ENCODE measurements around the gene ERMARD. TPM values are rescaled to one million over a fixed set of nuclear protein-coding genes. Genes with fewer than 3 reads are reported as not detected.

ERMARD gene
- total RNA-seq, 2 experiments from 2014 or later: 28.7 to 33.0 TPM

DNA sequence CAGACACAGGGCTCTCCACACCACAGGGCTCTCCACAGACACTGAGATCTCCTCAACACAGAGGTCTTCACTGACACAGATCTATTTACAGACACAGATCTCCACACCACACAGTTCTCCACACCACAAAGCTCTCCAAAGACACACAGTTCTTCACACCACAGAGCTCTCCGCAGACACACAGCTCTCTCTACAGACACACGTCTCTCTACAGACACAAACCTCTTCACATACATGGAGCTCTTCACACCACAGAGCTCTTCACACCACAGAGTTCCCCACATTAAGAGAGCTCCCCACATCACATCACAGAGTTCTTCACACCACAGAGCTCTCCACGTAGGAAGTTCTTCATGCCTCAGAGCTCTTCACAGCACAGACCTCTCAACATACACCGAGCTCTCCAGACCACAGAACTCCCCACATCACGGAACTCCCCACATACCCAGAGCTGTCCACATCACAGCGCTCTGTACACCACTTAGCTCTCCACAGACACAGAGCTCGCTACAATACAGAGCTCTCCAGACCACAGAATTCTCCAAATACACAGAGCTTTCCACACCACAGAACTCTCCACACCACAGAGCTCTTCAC, 53.9 kb downstream of the ERMARD start:
- CTCF ChIA-PET: interaction anchor here (1.0 to 8.2 kb wide), 4 partner anchors 16 to 712 kb away, joined by 3 to 98 read pairs (median 22); no protein-coding TSS in a partner anchor
- H3K4me1 Mint-ChIP-seq (ENCODE audit: low read depth): peaks cover 52% of the 10 kb centered on the region
- H3K36me3 Mint-ChIP-seq (ENCODE audit: low read depth): no peaks in the 10 kb centered on the region
- peaks cover 5% of the 10 kb centered on the region for H3K9me3 Mint-ChIP-seq (ENCODE audit: insufficient read depth)
- DNase-seq (peak; percentile 23), ATAC-seq (peak; percentile 16)
- H3K4me3 Mint-ChIP-seq: no peak overlapping the region
- H3K27me3 Mint-ChIP-seq (ENCODE audit: low read depth): peaks cover 49% of the 10 kb centered on the region
- no peak overlapping the region for H3K27ac Mint-ChIP-seq
- POLR2A ChIA-PET: no interaction called here

DNA sequence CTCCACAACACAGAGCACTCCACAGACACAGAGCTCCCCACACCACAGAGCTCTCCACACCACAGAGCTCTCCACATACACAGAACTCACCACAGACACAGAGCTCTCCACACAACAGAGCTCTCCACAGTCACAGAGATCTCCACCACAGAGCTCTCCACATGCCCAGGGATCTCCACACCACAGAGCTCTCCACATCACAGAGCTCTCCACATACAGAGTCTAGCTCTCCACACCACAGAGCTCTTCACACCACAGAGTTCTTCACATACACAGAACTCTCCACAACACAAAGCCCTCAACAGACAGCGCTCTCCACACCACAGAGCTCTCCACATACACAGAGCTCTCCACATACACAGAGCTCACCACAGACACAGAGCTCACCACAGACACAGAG, 55.3 kb downstream of the ERMARD start:
- POLR2A ChIA-PET: no interaction called here
- peaks cover 53% of the 10 kb centered on the region for H3K27me3 Mint-ChIP-seq (ENCODE audit: low read depth)
- H3K27ac Mint-ChIP-seq: no peak overlapping the region
- peaks cover 52% of the 10 kb centered on the region for H3K4me1 Mint-ChIP-seq (ENCODE audit: low read depth)
- CTCF ChIA-PET: interaction anchor here (0.6 to 8.2 kb wide), 6 partner anchors 12 to 711 kb away, joined by 3 to 98 read pairs (median 4); no protein-coding TSS in a partner anchor
- H3K4me3 Mint-ChIP-seq: no peak overlapping the region
- no peak for ATAC-seq
- DNase-seq: peak; percentile 29
- peaks cover 5% of the 10 kb centered on the region for H3K9me3 Mint-ChIP-seq (ENCODE audit: insufficient read depth)
- H3K36me3 Mint-ChIP-seq (ENCODE audit: low read depth): no peaks in the 10 kb centered on the region

DNA sequence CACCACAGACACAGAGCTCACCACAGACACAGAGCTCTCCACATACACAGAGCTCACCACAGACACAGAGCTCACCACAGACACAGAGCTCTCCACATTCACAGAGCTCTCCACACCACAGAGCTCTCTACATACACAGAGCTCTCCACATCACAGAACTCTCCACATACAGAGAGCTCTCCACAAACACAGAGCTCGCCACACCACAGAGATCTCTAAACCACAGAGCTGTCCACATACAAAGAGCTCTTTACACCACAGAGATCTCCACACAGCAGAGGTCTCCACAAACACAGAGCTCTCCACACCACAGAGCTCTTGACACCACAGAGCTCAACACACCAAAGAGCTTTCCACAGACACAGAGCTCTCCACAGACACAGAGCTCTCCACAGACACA, 55.8 kb downstream of the ERMARD start:
- no peak overlapping the region for H3K27ac Mint-ChIP-seq
- H3K4me1 Mint-ChIP-seq (ENCODE audit: low read depth): peaks cover 52% of the 10 kb centered on the region
- no peak overlapping the region for H3K4me3 Mint-ChIP-seq
- peaks cover 55% of the 10 kb centered on the region for H3K27me3 Mint-ChIP-seq (ENCODE audit: low read depth)
- ATAC-seq (no peak), DNase-seq (peak; percentile 20)
- CTCF ChIA-PET: interaction anchor here (1.1 to 8.2 kb wide), 3 partner anchors 18 to 710 kb away, joined by 3 to 98 read pairs (median 4); no protein-coding TSS in a partner anchor
- POLR2A ChIA-PET: no interaction called here
- H3K36me3 Mint-ChIP-seq (ENCODE audit: low read depth): no peaks in the 10 kb centered on the region
- H3K9me3 Mint-ChIP-seq (ENCODE audit: insufficient read depth): peaks cover 5% of the 10 kb centered on the region

DNA sequence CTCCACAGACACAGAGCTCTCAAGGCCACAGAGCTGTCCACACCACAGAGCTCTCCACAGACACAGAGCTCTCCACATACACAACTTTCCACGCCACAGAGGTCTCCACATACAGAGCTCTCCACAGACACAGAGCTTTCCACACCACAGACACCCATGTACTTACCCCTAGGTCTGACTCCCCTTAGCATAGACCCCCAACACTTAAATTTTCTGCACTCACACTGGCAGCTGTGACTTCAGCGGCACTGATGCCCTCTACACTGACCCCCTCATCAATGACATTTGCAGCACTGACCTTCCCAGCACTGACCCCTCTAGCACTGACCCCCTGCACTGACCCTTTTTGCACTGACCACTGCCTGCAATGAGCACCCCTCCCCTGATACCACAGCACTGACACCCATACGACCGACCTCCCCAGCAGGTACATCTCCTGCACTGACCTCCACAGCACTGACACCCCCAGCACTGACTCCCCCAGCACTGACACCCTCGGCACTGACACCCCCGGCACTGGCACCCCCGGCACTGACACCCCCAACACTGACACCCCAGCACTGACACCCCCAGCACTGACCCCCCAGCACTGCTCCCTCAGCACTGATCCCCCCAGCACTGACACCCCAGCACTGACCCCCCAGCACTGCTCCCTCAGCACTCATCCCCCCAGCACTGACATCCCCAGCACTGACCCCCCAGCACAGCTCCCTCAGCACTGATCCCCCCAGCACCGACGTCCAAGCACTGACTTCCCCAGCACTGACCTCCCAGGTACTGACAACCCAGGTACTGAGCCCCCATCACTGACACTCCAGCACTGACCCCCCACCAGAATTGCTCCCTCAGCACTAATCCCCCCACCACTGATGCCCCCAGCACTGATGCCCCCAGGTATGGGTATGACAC, 56.5 kb downstream of the ERMARD start:
- POLR2A ChIA-PET: no interaction called here
- ATAC-seq (no peak), DNase-seq (peak; percentile 14)
- H3K27me3 Mint-ChIP-seq (ENCODE audit: low read depth): peaks cover 54% of the 10 kb centered on the region
- CTCF ChIA-PET: interaction anchor here (8.2 kb wide), 1 partner anchor 19 kb away, joined by 98 read pairs; no protein-coding TSS in a partner anchor
- no peaks in the 10 kb centered on the region for H3K36me3 Mint-ChIP-seq (ENCODE audit: low read depth)
- peaks cover 50% of the 10 kb centered on the region for H3K4me1 Mint-ChIP-seq (ENCODE audit: low read depth)
- no peak overlapping the region for H3K4me3 Mint-ChIP-seq
- H3K27ac Mint-ChIP-seq: no peak overlapping the region
- peaks cover 5% of the 10 kb centered on the region for H3K9me3 Mint-ChIP-seq (ENCODE audit: insufficient read depth)

DNA sequence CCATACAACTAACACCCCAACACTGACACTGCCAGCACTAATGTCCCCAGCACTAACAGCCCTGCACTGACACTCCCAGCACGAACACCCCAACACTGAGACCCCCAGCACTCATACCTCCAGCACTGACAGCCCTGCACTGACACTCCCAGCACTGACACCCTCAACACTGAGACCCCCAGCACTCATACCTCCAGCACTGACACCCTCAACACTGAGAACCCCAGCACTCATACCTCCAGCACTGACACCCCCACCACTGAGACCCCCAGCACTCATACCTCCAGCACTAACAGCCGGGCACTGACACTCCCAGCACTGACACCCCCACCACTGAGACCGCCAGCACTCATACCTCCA, 57.2 kb downstream of the ERMARD start:
- Mint-ChIP-seq H3K27me3 (ENCODE audit: low read depth) (peaks cover 59% of the 10 kb centered on the region), H3K9me3 (ENCODE audit: insufficient read depth) (peaks cover 5% of the 10 kb centered on the region), H3K4me1 (ENCODE audit: low read depth) (peaks cover 43% of the 10 kb centered on the region), H3K4me3 (no peak overlapping the region), H3K27ac (no peak overlapping the region), H3K36me3 (ENCODE audit: low read depth) (no peaks in the 10 kb centered on the region)
- ATAC-seq (no peak), DNase-seq (no peak)
- ChIA-PET CTCF (no interaction called here), POLR2A (no interaction called here)

DNA sequence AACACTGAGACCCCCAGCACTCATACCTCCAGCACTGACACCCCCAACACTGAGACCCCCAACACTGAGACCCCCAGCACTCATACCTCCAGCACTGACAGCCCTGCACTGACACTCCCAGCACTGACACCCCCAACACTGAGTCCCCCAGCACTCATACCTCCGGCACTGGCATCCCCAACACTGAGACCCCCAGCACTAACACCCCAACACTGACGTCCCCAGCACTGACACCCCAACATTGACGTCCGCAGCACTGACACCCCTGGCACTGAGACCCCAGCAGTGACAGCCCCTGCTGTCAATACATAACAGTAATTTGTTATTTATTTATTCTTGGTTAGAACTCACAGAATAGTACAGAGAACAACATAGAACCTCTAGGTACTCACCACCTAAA, 58.0 kb downstream of the ERMARD start:
- peak; percentile 12 for DNase-seq

DNA sequence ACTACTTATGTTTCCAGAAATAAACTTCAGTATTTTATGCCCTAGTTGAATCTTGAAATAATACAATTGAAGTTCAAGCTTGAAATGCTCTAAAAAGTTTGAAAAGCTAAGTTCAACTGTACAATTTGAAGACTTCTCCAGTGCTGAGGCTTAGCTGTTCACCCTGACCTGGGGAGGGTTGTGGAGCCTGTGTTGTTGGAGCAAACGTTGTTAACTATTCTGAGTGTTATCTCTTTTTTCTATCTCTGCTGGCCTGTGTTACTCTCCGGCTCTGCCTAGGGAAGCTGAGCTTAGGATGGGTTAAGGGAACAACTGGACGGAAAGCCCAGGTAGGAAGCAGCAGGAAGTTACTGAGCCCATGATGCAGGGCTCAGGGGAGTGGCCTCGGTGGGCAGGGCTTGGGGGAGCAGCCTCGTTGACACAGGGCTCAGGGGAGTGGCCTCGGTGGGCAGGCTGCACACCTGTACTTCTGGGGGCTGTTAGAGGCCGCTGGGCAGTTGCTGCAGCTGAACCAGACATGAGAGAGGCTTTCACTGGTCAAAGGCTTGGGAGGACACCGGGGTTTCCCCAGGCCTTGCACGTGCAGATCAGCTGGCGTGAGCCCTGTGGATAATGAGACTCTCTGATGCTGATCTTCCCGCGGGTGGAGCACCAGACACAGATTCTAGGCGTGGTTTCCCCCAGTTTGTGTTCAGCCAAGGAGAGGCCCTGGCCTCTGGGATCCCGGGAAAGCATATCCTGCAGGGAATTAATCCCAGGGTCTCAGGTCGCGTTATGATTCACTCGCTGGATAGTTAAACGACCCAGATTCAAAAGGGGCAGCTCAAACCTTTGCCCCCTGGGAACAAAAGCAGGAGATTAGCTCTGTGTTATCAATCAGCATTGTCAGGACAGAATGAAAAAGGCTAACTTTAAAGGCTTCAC, 58.9 kb downstream of the ERMARD start:
- H3K4me1 Mint-ChIP-seq (ENCODE audit: low read depth): peaks cover 26% of the 10 kb centered on the region
- ChIA-PET CTCF (interaction anchor here (1.2 kb wide), 1 partner anchor 21 kb away, joined by 3 read pairs; no protein-coding TSS in a partner anchor), POLR2A (no interaction called here)
- no peaks in the 10 kb centered on the region for H3K36me3 Mint-ChIP-seq (ENCODE audit: low read depth)
- H3K27me3 Mint-ChIP-seq (ENCODE audit: low read depth): peaks cover 49% of the 10 kb centered on the region
- DNase-seq (peak; percentile 20), ATAC-seq (no peak)
- no peak overlapping the region for H3K4me3 Mint-ChIP-seq
- peaks cover 5% of the 10 kb centered on the region for H3K9me3 Mint-ChIP-seq (ENCODE audit: insufficient read depth)
- no peak overlapping the region for H3K27ac Mint-ChIP-seq

More for the DNA sequence above, 58.0 kb downstream of the ERMARD start:
- ChIA-PET CTCF (no interaction called here), POLR2A (no interaction called here)
- no peak for ATAC-seq
- Mint-ChIP-seq H3K27ac (no peak overlapping the region), H3K4me3 (no peak overlapping the region), H3K27me3 (ENCODE audit: low read depth) (peaks cover 52% of the 10 kb centered on the region), H3K4me1 (ENCODE audit: low read depth) (peaks cover 36% of the 10 kb centered on the region), H3K9me3 (ENCODE audit: insufficient read depth) (peaks cover 5% of the 10 kb centered on the region), H3K36me3 (ENCODE audit: low read depth) (no peaks in the 10 kb centered on the region)

DNA sequence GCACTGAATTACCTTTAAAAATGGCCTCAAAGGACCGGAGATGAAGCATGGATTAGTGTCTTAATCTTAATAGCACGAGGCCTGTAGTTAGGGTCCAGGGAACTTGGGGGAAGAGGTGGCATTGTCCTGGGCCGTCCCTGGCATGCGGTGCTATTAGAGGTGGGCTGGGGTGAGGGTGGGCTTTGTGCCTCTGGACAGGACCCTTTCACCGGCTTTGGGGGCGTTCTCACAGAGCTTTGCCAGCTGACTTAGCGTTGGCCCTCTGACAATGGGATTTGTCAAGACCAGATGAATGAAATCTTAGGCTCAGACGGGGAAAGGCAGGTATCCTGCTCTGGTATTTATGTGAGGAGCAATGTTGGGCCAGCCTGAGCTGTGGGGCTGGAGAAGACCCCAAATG, 59.6 kb downstream of the ERMARD start:
- peaks cover 19% of the 10 kb centered on the region for H3K4me1 Mint-ChIP-seq (ENCODE audit: low read depth)
- no peak overlapping the region for H3K27ac Mint-ChIP-seq
- H3K27me3 Mint-ChIP-seq (ENCODE audit: low read depth): peaks cover 49% of the 10 kb centered on the region
- H3K36me3 Mint-ChIP-seq (ENCODE audit: low read depth): no peaks in the 10 kb centered on the region
- no peak overlapping the region for H3K4me3 Mint-ChIP-seq
- H3K9me3 Mint-ChIP-seq (ENCODE audit: insufficient read depth): peaks cover 5% of the 10 kb centered on the region
- ChIA-PET CTCF (interaction anchor here (1.2 kb wide), 1 partner anchor 21 kb away, joined by 3 read pairs; no protein-coding TSS in a partner anchor), POLR2A (no interaction called here)
- ATAC-seq: no peak
- no peak for DNase-seq

DNA sequence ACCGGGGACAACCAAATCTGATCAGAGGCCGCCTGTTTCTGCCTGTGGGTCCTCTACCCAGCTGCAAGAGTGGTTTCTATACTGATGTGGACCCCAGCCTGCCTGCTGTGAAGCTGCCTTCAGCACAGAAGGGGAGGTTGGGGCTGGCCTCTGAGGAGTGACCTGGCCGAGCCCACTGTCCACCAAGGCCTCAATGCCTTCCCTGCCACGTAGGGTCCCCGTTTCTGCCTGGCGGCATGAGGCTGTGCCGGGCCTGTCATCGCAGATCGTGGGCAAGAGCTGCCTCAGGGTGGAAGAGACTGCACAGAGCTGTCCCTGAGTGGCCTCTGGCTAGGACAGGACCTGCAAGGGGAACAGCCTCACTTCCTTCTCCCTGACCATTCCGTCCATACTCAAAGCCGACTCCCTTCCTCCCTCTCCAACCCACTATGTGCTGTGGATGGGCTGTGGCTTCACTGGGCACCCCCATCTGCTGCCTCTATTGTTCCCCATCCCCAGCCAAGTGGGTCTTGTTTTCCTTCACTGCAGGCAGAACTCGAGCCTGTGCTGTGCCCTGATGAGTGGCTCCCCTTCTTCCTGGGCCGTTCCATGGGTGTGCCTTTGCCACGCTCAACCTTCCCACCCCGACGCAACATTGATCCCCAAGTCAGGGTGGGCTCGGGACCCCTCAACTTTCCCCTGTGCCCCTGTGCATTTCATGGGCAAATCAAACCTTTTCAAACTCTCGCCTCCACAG, 60.3 kb downstream of the ERMARD start:
- H3K4me3 Mint-ChIP-seq: no peak overlapping the region

DNA sequence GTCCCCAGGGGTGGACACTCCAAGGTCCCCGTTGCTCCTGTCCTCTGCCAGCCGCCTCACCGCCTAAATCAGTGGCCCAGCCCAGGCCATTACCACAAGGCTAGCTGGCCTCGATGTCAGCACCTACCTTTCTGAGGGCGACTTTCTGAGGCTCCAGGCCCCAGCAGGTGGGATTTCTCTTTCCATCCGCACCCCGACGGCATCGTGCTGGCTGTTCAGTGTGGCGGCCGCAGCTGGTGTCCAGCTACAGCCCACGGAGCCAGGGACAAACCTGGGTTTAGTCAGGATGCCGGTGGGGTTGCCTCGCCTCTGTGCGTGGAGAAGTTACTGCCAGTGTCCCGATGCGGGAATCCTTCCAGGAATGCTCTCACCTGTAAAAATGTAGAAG, 60.8 kb downstream of the ERMARD start:
- H3K4me3 Mint-ChIP-seq: no peak overlapping the region
- DNase-seq (no peak), ATAC-seq (no peak)
- no peaks in the 10 kb centered on the region for H3K36me3 Mint-ChIP-seq (ENCODE audit: low read depth)
- peaks cover 9% of the 10 kb centered on the region for H3K4me1 Mint-ChIP-seq (ENCODE audit: low read depth)
- H3K9me3 Mint-ChIP-seq (ENCODE audit: insufficient read depth): no peaks in the 10 kb centered on the region
- H3K27me3 Mint-ChIP-seq (ENCODE audit: low read depth): peaks cover 52% of the 10 kb centered on the region
- POLR2A ChIA-PET: interaction anchor here (1.5 kb wide), 1 partner anchor 8 kb away, joined by 3 read pairs; no protein-coding TSS in a partner anchor
- CTCF ChIA-PET: no interaction called here
- H3K27ac Mint-ChIP-seq: no peak overlapping the region

More for the DNA sequence above, 60.3 kb downstream of the ERMARD start:
- peaks cover 12% of the 10 kb centered on the region for H3K4me1 Mint-ChIP-seq (ENCODE audit: low read depth)
- peaks cover 47% of the 10 kb centered on the region for H3K27me3 Mint-ChIP-seq (ENCODE audit: low read depth)
- POLR2A ChIA-PET: no interaction called here
- H3K36me3 Mint-ChIP-seq (ENCODE audit: low read depth): no peaks in the 10 kb centered on the region
- peaks cover 2% of the 10 kb centered on the region for H3K9me3 Mint-ChIP-seq (ENCODE audit: insufficient read depth)
- ATAC-seq (no peak), DNase-seq (no peak)
- H3K27ac Mint-ChIP-seq: no peak overlapping the region
- CTCF ChIA-PET: no interaction called here

DNA sequence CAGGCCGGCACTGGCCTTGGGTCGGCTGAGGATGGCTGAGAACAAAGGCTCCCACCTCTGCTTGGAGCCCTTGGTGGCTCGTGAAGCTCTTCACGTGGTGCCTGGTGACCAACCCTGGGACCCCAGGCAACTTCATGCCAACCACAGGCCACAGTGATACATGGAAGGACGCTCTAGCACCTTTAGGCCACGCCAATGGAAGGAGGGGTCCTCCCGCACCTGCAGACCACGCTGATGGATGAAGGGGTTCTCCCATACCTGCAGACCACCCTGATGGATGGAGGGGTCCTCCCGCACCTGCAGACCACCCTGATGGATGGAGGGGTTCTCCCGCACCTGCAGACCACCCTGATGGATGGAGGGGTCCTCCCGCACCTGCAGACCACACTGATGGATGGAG, 62.5 kb downstream of the ERMARD start:
- H3K27ac Mint-ChIP-seq: no peak overlapping the region
- no peak overlapping the region for H3K4me3 Mint-ChIP-seq
- ChIA-PET CTCF (no interaction called here), POLR2A (no interaction called here)
- H3K27me3 Mint-ChIP-seq (ENCODE audit: low read depth): peaks cover 69% of the 10 kb centered on the region
- no peaks in the 10 kb centered on the region for H3K4me1 Mint-ChIP-seq (ENCODE audit: low read depth)
- no peaks in the 10 kb centered on the region for H3K36me3 Mint-ChIP-seq (ENCODE audit: low read depth)
- DNase-seq (no peak), ATAC-seq (no peak)
- peaks cover 3% of the 10 kb centered on the region for H3K9me3 Mint-ChIP-seq (ENCODE audit: insufficient read depth)
